HG03159 (cell line): ENCODE data around the gene JAKMIP1.

Source experiments
- ATAC-seq: cut with Tn5 transposase; IDR thresholded peaks from one replicate; pipeline ENCODE4 v1.9.1; 2021; ENCODE audit warnings: mild to moderate bottlenecking, moderate library complexity; ENCODE audit not compliant: unreplicated experiment

Gene JAKMIP1

DNA sequence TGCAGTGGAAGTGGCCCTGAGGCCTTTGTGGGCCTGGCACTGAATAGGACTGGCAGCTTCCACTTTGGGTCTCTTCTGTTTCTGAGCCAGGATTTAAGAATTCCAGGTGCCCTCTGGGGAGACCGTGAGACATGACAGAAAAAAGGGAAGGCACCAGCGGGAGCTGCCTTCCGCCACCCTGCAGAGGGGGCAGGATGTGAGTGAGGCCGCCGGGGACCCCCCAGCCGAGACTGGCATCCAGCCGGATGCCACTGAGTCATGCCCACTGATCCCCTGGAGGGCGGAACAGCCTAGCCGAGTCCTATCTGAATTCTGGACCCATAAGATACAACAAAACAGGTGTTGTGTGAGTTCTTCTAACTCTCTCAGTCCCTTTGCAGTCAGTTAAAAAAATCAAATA, 223.4 kb downstream of the JAKMIP1 start:
- ATAC-seq: no peak

GRCh38 chr4:5976431-5976830, 223.9 kb downstream of the JAKMIP1 start:
- no peak for ATAC-seq
